ENCODE measurements around the gene STXBP1. TPM values are rescaled to one million over a fixed set of nuclear protein-coding genes. Genes with fewer than 3 reads are reported as not detected.

Gene STXBP1
- total and polyA plus RNA-seq, 2 donors: 2.7 to 10.2 TPM

DNA sequence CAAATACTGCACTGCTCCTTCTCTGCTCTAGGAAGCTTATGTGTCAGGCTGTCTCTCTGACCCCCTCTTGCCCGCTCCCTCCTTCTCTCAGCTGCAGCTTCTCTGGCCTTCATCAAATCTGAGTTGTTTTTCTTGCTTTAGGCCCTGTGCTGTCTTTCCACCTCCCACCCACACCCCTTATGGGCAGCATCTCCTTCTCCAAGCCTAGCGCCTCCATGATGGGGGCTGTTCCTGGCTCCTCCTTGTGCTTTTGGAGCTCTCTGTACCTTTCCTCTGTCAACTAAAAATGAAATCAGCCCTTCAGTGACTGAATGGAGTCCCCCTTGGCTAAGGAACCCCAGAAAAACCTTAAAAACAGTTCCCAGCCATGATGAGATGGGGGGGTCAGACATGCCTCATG is 88.1 kb downstream of the STXBP1 start:
- DNase-seq (ENCODE audit: low read depth in 6 of 9, low spot score in 9 of 9): no peak
- H3K27ac ChIP-seq (ENCODE audit: low read depth in 1 of 2, low read length in 1 of 2): no peak overlapping the region
- H3K9me3 ChIP-seq (ENCODE audit: control insufficient read depth in 2 of 2, insufficient read depth in 1 of 2, low read length in 1 of 2): no peaks in the 10 kb centered on the region
- peaks cover 0 to 7% of the 10 kb centered on the region in 2 donors for H3K27me3 ChIP-seq (ENCODE audit: control insufficient read depth in 2 of 2, insufficient read depth in 1 of 2, low read length in 1 of 2)
- H3K36me3 ChIP-seq (ENCODE audit: control insufficient read depth in 2 of 2, insufficient read depth in 2 of 2, low read length in 1 of 2): no peaks in the 10 kb centered on the region
- H3K4me3 ChIP-seq (ENCODE audit: low read length in 2 of 2): no peak overlapping the region
- H3K4me1 ChIP-seq (ENCODE audit: control insufficient read depth in 2 of 2, insufficient read depth in 2 of 2, low read length in 2 of 2): peaks cover 3 to 25% of the 10 kb centered on the region in 2 donors
- 97% methylated on average over 2 of the region's 2 CpGs for WGBS

DNA sequence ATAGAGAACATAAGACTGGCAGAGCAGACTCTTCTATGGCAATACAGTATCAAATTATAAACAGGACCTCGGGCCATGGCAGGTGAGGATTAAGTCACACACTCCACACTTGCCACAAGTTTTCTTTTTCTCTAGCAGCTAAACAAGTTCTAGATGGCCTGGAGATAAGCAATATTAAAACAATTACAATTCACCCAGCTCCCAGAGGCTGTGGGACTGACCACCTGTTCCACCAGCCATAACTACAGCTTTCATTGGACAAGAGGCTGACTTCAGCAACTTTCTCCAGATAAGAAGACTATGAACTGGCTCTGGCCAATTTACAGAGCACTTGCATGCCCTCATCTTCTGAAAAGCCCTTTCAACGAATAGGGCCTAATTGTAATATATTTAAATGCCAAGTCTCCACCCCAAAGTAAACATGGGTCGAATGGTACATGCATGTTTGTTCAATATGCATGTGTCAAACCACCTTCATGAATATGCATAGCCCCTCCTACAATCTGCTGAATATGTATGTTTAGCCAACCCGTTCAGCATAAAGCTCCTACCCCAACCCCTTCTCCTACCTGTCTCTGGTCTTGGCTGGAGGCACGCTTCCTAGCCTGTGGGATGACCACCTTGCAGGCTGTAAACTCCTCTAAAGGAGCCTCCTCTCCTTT is 88.6 kb downstream of the STXBP1 start:
- Histone ChIP-seq H3K4me1 (ENCODE audit: control insufficient read depth in 2 of 2, insufficient read depth in 2 of 2, low read length in 2 of 2) (peaks cover 3 to 26% of the 10 kb centered on the region in 2 donors), H3K27me3 (ENCODE audit: control insufficient read depth in 2 of 2, insufficient read depth in 1 of 2, low read length in 1 of 2) (peaks cover 0 to 7% of the 10 kb centered on the region in 2 donors), H3K9me3 (ENCODE audit: control insufficient read depth in 2 of 2, insufficient read depth in 1 of 2, low read length in 1 of 2) (no peaks in the 10 kb centered on the region), H3K27ac (ENCODE audit: low read depth in 1 of 2, low read length in 1 of 2) (no peak overlapping the region), H3K4me3 (ENCODE audit: low read length in 2 of 2) (no peak overlapping the region), H3K36me3 (ENCODE audit: control insufficient read depth in 2 of 2, insufficient read depth in 2 of 2, low read length in 1 of 2) (no peaks in the 10 kb centered on the region)
- no peak for DNase-seq (ENCODE audit: low read depth in 6 of 9, low spot score in 9 of 9)
- WGBS: 96% methylated on average over 5 of the region's 5 CpGs

DNA sequence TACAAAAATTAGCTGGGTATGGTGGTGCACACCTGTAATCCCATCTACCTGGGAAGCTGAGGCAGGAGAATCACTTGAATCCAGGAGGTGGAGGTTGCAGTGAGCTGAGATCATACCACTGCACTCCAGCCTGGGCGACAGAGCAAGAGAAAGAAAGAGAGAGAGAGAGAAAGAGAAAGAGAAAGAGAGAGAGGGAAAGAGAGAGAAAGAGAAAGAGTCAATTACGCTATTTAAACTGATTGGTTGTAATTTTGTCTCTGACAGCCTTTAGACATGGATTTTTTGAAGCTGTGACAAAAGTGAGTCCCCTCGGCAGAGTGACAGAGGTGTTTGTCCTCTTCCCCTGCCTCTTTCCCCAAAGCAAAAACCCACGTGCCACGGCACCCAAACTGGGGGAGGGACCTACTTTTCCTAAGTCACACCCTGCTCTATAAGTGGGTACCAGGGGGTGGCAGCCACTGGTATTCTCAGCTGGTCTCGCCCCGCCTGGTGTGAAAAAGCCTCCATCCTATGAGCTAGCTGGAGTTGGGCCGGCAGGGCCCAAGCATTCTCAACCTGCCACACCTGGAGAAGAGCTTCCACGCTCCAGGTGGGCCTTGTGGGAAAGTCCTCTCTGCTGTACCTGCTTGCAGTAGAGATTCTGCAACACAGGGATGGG is 91.3 kb downstream of the STXBP1 start:
- DNase-seq (ENCODE audit: low read depth in 6 of 9, low spot score in 9 of 9): no peak
- H3K4me1 ChIP-seq (ENCODE audit: control insufficient read depth in 2 of 2, insufficient read depth in 2 of 2, low read length in 2 of 2): peaks cover 3 to 38% of the 10 kb centered on the region in 2 donors
- no peak overlapping the region for H3K27ac ChIP-seq (ENCODE audit: low read depth in 1 of 2, low read length in 1 of 2)
- WGBS: 90% methylated on average over 9 of the region's 9 CpGs
- no peaks in the 10 kb centered on the region for H3K9me3 ChIP-seq (ENCODE audit: control insufficient read depth in 2 of 2, insufficient read depth in 1 of 2, low read length in 1 of 2)
- H3K4me3 ChIP-seq (ENCODE audit: low read length in 2 of 2): no peak overlapping the region
- H3K27me3 ChIP-seq (ENCODE audit: control insufficient read depth in 2 of 2, insufficient read depth in 1 of 2, low read length in 1 of 2): peaks cover 0 to 7% of the 10 kb centered on the region in 2 donors
- H3K36me3 ChIP-seq (ENCODE audit: control insufficient read depth in 2 of 2, insufficient read depth in 2 of 2, low read length in 1 of 2): no peaks in the 10 kb centered on the region

DNA sequence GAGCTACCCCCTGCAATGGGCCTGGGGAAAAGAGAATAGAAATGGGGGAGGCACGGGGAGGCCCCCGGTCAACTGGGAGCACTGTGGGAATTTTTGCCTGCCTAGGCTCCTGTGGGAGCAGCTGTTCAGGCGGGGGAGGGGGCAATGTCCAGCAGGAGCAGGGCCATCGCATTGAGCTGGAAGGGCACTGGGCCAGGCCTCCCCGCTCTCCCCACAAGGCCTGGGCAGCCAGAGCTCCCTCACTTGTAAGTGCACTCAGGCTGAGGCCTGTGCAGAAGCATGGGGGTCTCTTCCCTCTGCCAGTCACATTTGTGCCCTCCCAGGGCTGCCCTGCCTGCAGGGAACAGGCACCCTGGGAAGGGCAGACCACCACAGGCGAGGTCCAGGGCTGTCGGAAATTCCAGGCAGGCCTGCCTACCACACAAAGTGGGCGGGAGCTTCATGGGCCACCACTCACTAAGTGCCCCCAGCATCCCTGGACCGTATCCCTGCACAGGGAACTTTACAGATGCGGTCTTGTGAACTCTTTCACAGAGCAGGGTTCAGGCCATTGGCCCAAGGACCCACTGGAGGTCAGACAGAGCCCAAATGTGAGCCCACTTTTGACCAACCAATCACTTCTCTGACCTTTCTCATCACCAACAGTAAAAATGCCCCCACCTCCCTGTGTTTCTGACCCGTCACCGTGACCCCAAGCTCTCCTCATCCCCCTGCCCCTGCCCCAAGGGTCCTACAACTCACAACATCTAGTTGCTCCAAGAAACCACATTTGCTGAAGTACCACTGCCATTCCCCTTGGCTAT is 93.7 kb downstream of the STXBP1 start:
- 98% methylated on average over 12 of the region's 12 CpGs for WGBS

DNA sequence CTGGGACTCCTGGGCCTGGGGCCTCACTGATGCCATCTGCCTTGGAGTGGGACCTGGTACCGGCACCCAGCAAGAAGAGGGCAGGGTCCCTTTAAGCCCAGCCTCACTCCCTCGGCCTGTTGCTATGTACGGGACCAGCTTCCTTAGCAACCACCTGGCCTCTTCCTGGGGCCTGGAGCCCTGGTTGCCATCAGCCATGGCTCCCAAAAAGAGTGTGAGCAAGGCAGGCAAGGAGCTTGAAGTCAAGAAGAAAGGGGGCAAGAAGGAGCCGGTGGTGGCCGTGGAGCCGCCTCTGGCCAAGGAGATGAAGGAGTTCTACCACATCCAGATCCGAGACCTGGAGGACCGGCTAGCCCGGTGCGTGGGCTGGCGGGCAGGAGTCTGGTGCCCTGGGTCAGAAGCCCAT is 94.8 kb downstream of the STXBP1 start, which contains the start of gene CFAP157:
Gene CFAP157 (plus strand): TSS at position 153 of the 406 bp plus-strand sequence. CDS start 44 bp downstream, at position 197.
- Histone ChIP-seq H3K27ac (ENCODE audit: low read depth in 1 of 2, low read length in 1 of 2) (no peak within 1 kb of the TSS), H3K27me3 (ENCODE audit: control insufficient read depth in 2 of 2, insufficient read depth in 1 of 2, low read length in 1 of 2) (no peaks in the 10 kb centered on the region), H3K9me3 (ENCODE audit: control insufficient read depth in 2 of 2, insufficient read depth in 1 of 2, low read length in 1 of 2) (peaks cover 0 to 4% of the 10 kb centered on the region in 2 donors), H3K36me3 (ENCODE audit: control insufficient read depth in 2 of 2, insufficient read depth in 2 of 2, low read length in 1 of 2) (no peaks in the 10 kb centered on the region), H3K4me3 (ENCODE audit: low read length in 2 of 2) (no peak within 1 kb of the TSS), H3K4me1 (ENCODE audit: control insufficient read depth in 2 of 2, insufficient read depth in 2 of 2, low read length in 2 of 2) (peaks cover 13 to 38% of the 10 kb centered on the region in 2 donors)
- DNase-seq (ENCODE audit: low read depth in 6 of 9, low spot score in 9 of 9): no peak
- 78% methylated on average over 11 of the region's 11 CpGs for WGBS

More for the DNA sequence above, 93.7 kb downstream of the STXBP1 start:
- Histone ChIP-seq H3K4me1 (ENCODE audit: control insufficient read depth in 2 of 2, insufficient read depth in 2 of 2, low read length in 2 of 2) (peaks cover 3 to 28% of the 10 kb centered on the region in 2 donors), H3K27me3 (ENCODE audit: control insufficient read depth in 2 of 2, insufficient read depth in 1 of 2, low read length in 1 of 2) (no peaks in the 10 kb centered on the region), H3K4me3 (ENCODE audit: low read length in 2 of 2) (no peak overlapping the region), H3K27ac (ENCODE audit: low read depth in 1 of 2, low read length in 1 of 2) (no peak overlapping the region), H3K9me3 (ENCODE audit: control insufficient read depth in 2 of 2, insufficient read depth in 1 of 2, low read length in 1 of 2) (peaks cover 0 to 4% of the 10 kb centered on the region in 2 donors), H3K36me3 (ENCODE audit: control insufficient read depth in 2 of 2, insufficient read depth in 2 of 2, low read length in 1 of 2) (no peaks in the 10 kb centered on the region)
- no peak for DNase-seq (ENCODE audit: low read depth in 6 of 9, low spot score in 9 of 9)

DNA sequence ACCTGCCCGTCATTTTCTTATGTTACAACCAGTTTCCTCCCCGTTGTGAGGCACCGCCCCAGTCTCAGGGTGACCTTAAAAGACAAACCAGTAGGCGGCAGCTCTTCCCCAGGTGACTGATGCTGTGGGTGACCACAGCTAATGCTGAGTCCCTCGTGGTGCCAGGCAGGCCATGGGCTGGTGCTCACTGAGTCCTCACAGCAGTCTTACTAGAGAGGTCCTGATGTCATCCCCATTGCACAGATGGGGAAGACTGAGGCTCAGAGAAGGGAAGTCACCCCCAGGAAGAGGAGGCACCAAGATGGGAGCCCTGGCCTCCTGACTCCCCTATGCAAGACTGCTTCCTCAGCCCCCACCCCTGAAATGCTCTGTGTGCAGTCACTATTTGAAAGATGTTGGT is 95.7 kb downstream of the STXBP1 start:
- Histone ChIP-seq H3K4me3 (ENCODE audit: low read length in 2 of 2) (no peak overlapping the region), H3K36me3 (ENCODE audit: control insufficient read depth in 2 of 2, insufficient read depth in 2 of 2, low read length in 1 of 2) (no peaks in the 10 kb centered on the region), H3K27me3 (ENCODE audit: control insufficient read depth in 2 of 2, insufficient read depth in 1 of 2, low read length in 1 of 2) (no peaks in the 10 kb centered on the region)

DNA sequence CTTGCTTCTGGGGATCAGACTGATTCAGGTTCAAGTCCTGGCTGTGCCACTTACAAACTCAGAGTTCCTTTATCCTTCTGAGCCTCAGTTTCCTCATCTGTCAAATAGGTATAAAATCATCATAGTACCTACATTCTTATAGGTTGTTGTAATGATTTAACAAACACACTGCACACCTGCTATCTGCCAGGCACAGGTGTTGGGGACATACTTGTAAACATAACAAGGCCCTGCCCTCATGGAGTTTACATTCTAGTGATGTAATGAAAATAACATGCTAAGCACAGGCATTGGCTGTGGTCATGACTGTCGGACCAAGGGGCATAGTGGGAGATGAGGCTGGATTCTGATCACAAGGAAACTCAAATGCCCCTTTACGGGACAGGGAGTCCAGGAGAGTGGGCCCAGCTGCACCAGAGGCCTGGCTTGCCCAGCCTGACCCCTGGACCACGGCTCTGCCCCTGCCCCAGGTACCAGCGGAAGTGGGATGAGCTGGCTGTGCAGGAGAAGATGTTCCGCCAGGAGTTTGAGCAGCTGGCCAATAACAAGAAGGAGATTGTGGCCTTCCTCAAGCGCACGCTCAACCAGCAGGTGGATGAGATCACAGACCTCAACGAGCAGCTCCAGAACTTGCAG is 97.0 kb downstream of the STXBP1 start:
- 96% methylated on average over 8 of the region's 8 CpGs for WGBS
- H3K27ac ChIP-seq (ENCODE audit: low read depth in 1 of 2, low read length in 1 of 2): no peak overlapping the region
- peaks cover 0 to 3% of the 10 kb centered on the region in 2 donors for H3K27me3 ChIP-seq (ENCODE audit: control insufficient read depth in 2 of 2, insufficient read depth in 1 of 2, low read length in 1 of 2)
- DNase-seq (ENCODE audit: low read depth in 6 of 9, low spot score in 9 of 9): no peak
- H3K4me3 ChIP-seq (ENCODE audit: low read length in 2 of 2): no peak overlapping the region
- peaks cover 13 to 37% of the 10 kb centered on the region in 2 donors for H3K4me1 ChIP-seq (ENCODE audit: control insufficient read depth in 2 of 2, insufficient read depth in 2 of 2, low read length in 2 of 2)
- H3K36me3 ChIP-seq (ENCODE audit: control insufficient read depth in 2 of 2, insufficient read depth in 2 of 2, low read length in 1 of 2): no peaks in the 10 kb centered on the region
- peaks cover 0 to 4% of the 10 kb centered on the region in 2 donors for H3K9me3 ChIP-seq (ENCODE audit: control insufficient read depth in 2 of 2, insufficient read depth in 1 of 2, low read length in 1 of 2)

More for the DNA sequence above, 95.7 kb downstream of the STXBP1 start:
- WGBS: 81% methylated on average over 5 of the region's 5 CpGs
- H3K27ac ChIP-seq (ENCODE audit: low read depth in 1 of 2, low read length in 1 of 2): no peak overlapping the region
- H3K9me3 ChIP-seq (ENCODE audit: control insufficient read depth in 2 of 2, insufficient read depth in 1 of 2, low read length in 1 of 2): peaks cover 0 to 4% of the 10 kb centered on the region in 2 donors
- H3K4me1 ChIP-seq (ENCODE audit: control insufficient read depth in 2 of 2, insufficient read depth in 2 of 2, low read length in 2 of 2): peaks cover 13 to 44% of the 10 kb centered on the region in 2 donors
- no peak for DNase-seq (ENCODE audit: low read depth in 6 of 9, low spot score in 9 of 9)

DNA sequence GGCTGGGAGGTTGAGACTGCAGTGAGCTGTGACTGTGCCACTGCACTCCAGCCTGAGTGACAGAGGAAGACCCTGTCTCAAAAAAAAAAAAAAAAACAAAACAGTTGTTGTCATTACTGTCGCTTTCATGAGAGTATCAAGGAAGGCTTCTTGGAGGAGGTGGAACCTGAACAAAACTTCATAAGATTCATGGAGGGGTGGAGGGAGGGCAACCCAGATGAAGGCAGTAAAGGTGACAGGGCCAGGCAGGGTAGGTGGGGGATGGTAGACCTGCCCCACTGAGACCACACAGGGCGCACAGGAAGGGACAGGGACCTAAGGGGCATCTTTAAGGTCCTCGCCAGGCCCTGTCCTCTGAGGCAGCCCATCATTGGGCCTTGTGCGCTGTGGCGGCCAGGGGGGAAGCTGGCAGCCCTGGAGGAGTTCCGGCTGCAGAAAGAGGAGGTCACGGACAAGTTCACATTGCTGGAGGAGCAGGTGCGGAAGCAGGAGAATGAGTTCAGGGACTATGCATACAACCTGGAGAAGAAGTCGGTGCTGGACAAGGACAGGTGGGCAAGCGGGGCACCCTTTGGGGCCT is 98.2 kb downstream of the STXBP1 start:
- DNase-seq (ENCODE audit: low read depth in 6 of 9, low spot score in 9 of 9): no peak
- Histone ChIP-seq H3K27me3 (ENCODE audit: control insufficient read depth in 2 of 2, insufficient read depth in 1 of 2, low read length in 1 of 2) (peaks cover 0 to 12% of the 10 kb centered on the region in 2 donors), H3K4me3 (ENCODE audit: low read length in 2 of 2) (no peak overlapping the region), H3K36me3 (ENCODE audit: control insufficient read depth in 2 of 2, insufficient read depth in 2 of 2, low read length in 1 of 2) (no peaks in the 10 kb centered on the region), H3K9me3 (ENCODE audit: control insufficient read depth in 2 of 2, insufficient read depth in 1 of 2, low read length in 1 of 2) (peaks cover 0 to 6% of the 10 kb centered on the region in 2 donors), H3K27ac (ENCODE audit: low read depth in 1 of 2, low read length in 1 of 2) (no peak overlapping the region), H3K4me1 (ENCODE audit: control insufficient read depth in 2 of 2, insufficient read depth in 2 of 2, low read length in 2 of 2) (peaks cover 11 to 38% of the 10 kb centered on the region in 2 donors)
- WGBS: 98% methylated on average over 10 of the region's 10 CpGs

Measured in thymus (tissue), 11 donors.